Rectal smooth muscle tissue (tissue), 1 donor: ENCODE measurements around the gene MINAR2.

Source experiments
- H3K27ac ChIP-seq: one replicate; pipeline ENCODE4 v1.7.0; 2013; ENCODE audit warnings: low read depth, low read length, inconsistent platforms
- H3K27me3 ChIP-seq: one replicate; pipeline ENCODE4 v1.7.0; 2013; ENCODE audit warnings: low read length; ENCODE audit not compliant: control insufficient read depth, insufficient read depth
- H3K36me3 ChIP-seq: one replicate; pipeline ENCODE4 v1.7.0; 2013; ENCODE audit warnings: low read length; ENCODE audit not compliant: control insufficient read depth, insufficient read depth
- H3K4me1 ChIP-seq: one replicate; pipeline ENCODE4 v1.7.0; 2013; ENCODE audit warnings: low read length; ENCODE audit not compliant: control insufficient read depth, insufficient read depth
- H3K4me3 ChIP-seq: one replicate; pipeline ENCODE4 v1.7.0; 2013; ENCODE audit warnings: low read length
- H3K9ac ChIP-seq: one replicate; pipeline ENCODE4 v1.7.0; 2013; ENCODE audit warnings: low read length

Gene MINAR2, protein sequence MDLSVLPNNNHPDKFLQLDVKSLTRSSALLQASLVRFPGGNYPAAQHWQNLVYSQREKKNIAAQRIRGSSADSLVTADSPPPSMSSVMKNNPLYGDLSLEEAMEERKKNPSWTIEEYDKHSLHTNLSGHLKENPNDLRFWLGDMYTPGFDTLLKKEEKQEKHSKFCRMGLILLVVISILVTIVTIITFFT

DNA sequence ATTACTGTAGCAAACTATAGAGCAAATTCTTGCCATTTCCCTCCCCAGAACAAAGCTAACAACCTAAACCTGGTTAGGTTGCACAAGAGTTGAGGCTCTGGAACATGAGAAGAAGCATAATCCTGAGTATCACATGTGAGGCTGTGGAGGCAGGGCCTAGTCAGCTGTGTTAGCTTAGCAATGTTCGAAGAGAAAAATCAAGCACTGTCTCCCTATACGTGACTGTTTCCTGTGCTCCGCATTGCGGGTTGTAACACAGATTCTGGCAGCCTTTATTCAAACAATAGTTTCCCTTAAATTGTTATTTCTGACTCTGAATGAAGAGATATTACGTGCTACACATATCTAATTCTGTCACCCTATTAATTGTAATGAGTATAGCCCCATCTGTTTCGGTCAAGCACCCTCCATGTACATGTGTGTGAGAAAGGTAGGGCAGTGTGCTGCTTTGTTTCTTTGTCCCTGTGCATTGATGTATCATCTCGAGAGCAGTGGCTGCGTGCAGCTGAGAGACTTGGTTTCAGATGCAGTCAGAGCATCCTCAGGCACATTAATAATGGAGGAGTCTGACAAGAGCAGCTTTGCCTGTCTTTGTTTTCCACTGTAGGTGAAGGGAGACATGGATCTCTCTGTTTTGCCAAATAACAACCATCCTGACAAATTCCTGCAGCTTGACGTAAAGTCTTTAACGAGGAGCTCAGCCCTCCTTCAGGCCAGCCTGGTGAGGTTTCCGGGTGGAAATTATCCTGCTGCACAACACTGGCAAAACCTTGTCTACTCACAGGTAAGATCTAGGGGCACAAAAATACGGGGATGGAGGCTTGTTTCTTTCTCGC, at the start of gene MINAR2:
Gene MINAR2, plus strand, starts transcription at position 523 of the 836 bp plus-strand sequence. Its CDS starts 97 bp downstream, at position 620.
- no peaks in the 10 kb centered on the region for H3K4me1 ChIP-seq
- no peak within 1 kb of the TSS for H3K27ac ChIP-seq
- H3K36me3 ChIP-seq = no peaks in the 10 kb centered on the region
- no peak within 1 kb of the TSS for H3K4me3 ChIP-seq
- H3K27me3 ChIP-seq = no peaks in the 10 kb centered on the region
- H3K9ac ChIP-seq = no peak within 1 kb of the TSS

DNA sequence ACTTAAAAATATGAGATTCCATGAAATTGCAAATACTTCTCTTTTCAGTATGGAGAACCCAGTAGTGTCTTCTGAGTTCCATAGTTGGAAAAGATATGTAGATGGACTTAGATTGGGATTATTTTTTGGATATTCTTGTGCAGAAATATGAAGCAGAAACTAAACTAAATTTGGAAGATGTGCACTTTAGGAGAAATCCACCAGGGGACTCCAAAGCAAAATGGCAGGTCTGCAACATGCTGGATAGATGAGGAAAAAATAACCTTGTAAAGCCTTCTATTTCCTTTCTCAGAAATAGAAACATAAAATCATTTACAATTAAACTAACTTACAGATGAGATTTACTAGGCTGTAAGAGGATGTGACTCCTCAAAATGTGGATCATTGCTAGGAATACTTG, 49.2 kb upstream of the MINAR2 start:
- no peaks in the 10 kb centered on the region for H3K36me3 ChIP-seq
- no peak overlapping the region for H3K9ac ChIP-seq
- H3K4me3 ChIP-seq = no peak overlapping the region
- no peak overlapping the region for H3K27ac ChIP-seq
- H3K27me3 ChIP-seq = no peaks in the 10 kb centered on the region
- H3K4me1 ChIP-seq = no peaks in the 10 kb centered on the region

DNA sequence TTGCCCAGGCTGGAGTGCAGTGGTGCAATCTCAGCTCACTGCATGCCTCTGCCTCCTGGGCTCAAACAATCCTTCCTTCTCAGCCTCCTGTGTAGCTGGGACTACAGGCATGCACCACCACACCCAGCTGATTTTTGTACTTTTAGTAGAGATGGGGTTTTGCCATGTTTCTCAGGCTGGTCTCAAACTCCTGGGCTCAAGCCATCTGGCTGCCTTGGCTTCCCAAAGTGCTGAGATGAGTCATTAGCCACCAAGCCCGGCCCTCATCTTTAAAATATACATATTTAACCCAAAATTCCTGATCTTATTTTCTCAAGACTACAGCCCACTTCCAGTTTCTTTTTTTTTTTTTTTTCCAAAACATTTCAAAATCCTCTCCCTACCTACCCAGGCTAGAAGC, 31.7 kb upstream of the MINAR2 start:
- no peak overlapping the region for H3K9ac ChIP-seq
- no peak overlapping the region for H3K27ac ChIP-seq
- H3K27me3 ChIP-seq = no peaks in the 10 kb centered on the region
- no peak overlapping the region for H3K4me3 ChIP-seq
- H3K36me3 ChIP-seq = no peaks in the 10 kb centered on the region
- H3K4me1 ChIP-seq = peaks cover 2% of the 10 kb centered on the region

DNA sequence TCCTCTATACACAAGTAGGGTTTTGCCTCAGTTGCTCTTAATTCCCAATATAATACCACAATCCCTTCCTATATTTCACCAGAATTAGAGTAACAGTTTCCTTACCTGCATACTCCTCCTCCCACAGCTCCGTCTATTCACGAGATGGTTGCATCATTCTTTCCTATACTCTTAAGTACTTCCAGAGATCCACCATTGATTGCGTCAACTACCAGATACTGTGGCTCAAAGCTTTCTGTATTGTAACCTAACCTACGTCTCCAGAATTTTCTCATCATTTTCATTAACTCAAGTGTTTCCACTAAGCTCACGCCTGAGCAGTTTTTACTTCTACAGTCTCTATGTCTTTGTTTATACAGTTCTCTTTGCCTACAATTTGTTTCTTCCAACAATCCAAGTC, 31.2 kb upstream of the MINAR2 start:
- Histone ChIP-seq H3K27me3 (no peaks in the 10 kb centered on the region), H3K27ac (no peak overlapping the region), H3K9ac (no peak overlapping the region), H3K4me3 (no peak overlapping the region), H3K36me3 (no peaks in the 10 kb centered on the region), H3K4me1 (peaks cover 2% of the 10 kb centered on the region)

DNA sequence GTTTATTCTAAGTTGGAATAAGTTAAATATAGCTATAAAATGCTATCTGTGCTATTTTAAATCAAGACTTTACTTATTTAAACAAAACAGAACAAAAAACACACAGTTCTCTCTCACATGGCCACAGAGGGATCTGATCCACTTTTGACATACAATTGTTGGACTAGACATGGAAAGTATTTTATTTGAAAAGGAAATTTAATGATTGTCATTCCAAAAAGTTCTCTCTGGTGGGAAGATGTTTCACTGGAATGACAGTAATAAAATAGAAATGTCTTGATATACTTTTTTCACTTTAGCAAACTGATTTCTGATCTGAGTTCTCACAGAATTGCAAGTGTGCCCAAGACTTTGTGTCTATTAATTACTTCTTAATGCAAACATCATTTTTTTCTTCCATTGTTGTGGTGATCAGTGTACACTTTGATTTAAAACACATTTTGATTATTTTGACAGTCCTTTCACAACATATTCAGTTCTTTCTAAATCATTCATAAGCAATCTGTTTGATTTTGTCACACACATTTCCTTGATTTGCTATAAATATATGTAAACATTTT, 30.1 kb upstream of the MINAR2 start:
- H3K36me3 ChIP-seq = no peaks in the 10 kb centered on the region
- H3K27me3 ChIP-seq = no peaks in the 10 kb centered on the region
- H3K4me3 ChIP-seq = no peak overlapping the region
- peaks cover 2% of the 10 kb centered on the region for H3K4me1 ChIP-seq
- no peak overlapping the region for H3K27ac ChIP-seq
- no peak overlapping the region for H3K9ac ChIP-seq

DNA sequence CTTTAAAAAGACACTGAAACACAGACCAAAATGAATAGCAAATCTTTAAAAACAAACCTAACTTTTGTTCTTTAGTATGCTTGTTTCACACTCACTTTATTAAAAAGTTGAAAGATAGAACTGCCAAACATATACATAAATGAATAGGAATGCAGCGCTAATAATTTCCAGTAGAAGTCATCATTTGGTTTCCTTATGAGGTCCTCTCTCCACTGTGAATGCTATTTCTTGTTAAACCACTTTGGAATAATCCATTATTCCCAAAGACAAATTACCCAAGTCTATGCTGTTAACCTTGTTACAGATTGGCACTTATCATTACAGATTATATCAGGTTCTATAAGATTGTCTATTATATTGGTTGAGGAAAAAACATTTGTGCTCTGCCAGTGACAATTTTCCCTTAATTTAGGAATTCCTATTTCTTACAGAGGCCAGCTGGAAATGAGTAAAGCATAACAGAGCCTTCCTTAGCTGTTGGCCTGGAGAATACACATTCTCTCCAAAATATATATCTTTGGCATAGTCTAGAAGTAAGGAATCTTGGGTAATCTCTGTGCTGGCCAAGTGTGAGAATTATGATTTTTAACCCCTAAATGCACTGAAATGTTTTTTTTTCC, 29.3 kb upstream of the MINAR2 start:
- no peaks in the 10 kb centered on the region for H3K27me3 ChIP-seq

DNA sequence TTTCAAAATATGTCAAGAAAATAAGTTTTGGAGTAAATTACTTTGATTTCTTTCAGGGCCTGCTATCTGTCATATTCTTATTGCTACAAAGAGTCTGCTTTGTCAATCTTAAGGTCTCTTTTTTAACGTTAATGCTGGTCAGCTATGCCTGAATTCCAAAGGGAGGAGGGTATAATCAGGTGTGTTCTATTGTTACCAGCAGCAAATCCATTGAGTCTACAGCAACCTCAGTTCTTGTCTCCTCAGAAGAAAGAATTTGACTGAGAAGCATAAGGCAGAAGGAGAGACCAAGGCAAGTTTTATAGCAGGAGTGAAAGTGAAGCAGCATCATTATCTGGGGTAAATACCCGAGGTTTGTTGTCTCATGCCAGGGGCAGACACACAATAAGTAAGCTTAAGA, 23.7 kb upstream of the MINAR2 start:
- no peak overlapping the region for H3K9ac ChIP-seq
- H3K27ac ChIP-seq = no peak overlapping the region
- no peaks in the 10 kb centered on the region for H3K27me3 ChIP-seq
- H3K4me1 ChIP-seq = no peaks in the 10 kb centered on the region
- no peak overlapping the region for H3K4me3 ChIP-seq
- H3K36me3 ChIP-seq = no peaks in the 10 kb centered on the region

More for the DNA sequence above, 29.3 kb upstream of the MINAR2 start:
- no peak overlapping the region for H3K27ac ChIP-seq
- H3K4me1 ChIP-seq = peaks cover 2% of the 10 kb centered on the region
- H3K9ac ChIP-seq = no peak overlapping the region
- H3K36me3 ChIP-seq = no peaks in the 10 kb centered on the region
- H3K4me3 ChIP-seq = no peak overlapping the region

DNA sequence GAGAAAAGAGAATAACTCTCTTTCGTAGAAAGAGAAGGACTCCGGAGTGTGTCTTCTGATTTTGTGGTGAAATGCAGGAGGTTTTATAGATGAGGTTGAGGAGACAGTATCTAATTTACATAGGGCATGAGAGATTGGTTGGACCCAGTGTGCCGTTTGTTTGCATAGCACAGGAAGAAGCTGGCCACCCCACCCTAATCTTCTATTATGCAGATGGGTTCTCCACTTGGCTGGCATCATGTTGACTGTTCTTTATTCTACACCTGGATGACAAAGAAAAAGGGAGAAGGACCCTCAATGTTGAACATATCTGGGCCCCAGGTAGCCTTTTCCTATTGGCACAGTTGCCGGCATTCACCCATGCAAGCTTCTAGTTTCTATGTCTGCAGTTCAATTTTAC, 23.2 kb upstream of the MINAR2 start:
- no peak overlapping the region for H3K9ac ChIP-seq
- H3K27ac ChIP-seq = no peak overlapping the region
- no peaks in the 10 kb centered on the region for H3K36me3 ChIP-seq
- no peaks in the 10 kb centered on the region for H3K4me1 ChIP-seq
- no peaks in the 10 kb centered on the region for H3K27me3 ChIP-seq
- H3K4me3 ChIP-seq = no peak overlapping the region

DNA sequence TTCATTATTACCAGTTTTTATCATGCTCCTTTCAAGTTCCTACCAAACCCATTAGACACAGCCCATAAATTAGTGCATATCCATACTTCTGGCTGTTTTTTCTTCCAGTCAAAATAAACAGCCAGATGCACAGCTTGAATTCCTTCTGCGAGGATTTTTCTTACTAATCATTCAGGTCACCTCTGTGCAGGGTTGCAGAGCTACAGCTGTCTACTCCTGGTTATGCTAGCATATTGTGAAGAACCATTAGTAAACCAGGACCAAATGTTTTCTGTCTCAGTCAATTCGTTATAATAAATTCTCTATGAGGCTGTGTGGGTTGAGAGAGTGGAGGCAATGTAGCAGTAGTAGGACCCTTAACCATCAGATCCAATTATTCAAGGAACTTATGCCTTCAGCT, 8.1 kb upstream of the MINAR2 start:
- Histone ChIP-seq H3K27ac (no peak overlapping the region), H3K27me3 (no peaks in the 10 kb centered on the region), H3K4me1 (no peaks in the 10 kb centered on the region), H3K9ac (no peak overlapping the region), H3K4me3 (no peak overlapping the region), H3K36me3 (no peaks in the 10 kb centered on the region)

DNA sequence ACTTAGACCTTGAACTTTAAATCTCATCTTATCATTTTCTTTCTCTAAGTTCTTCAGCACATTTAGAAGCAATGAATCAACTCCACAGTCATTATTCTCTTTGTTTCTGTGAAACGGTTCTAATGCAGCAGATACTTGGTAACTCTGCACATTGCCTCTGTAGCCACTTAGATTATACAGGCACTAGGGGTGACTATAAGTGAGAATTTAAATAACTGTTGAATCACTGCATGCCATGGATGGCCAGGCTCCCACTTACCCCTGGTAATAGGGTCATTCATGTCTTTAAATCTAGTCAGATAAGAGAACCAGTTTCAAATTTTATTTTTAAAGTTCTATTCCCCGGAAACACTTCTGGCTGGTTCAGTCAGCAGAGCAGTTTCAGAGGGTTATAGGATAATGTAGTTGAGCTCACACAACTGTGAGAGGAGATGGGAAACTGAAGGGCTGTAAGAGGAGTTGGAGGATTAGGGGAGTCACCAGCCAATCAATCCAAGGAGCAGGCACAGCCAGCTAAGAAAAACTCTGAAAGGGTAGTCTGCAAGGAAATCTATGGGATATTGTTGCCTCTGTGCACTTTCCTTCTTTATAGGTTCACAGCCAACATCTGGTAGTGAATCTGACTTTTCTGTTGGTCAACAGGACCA, 4.2 kb upstream of the MINAR2 start:
- Histone ChIP-seq H3K9ac (no peak overlapping the region), H3K4me1 (no peaks in the 10 kb centered on the region), H3K27me3 (no peaks in the 10 kb centered on the region), H3K27ac (no peak overlapping the region), H3K36me3 (no peaks in the 10 kb centered on the region), H3K4me3 (no peak overlapping the region)

DNA sequence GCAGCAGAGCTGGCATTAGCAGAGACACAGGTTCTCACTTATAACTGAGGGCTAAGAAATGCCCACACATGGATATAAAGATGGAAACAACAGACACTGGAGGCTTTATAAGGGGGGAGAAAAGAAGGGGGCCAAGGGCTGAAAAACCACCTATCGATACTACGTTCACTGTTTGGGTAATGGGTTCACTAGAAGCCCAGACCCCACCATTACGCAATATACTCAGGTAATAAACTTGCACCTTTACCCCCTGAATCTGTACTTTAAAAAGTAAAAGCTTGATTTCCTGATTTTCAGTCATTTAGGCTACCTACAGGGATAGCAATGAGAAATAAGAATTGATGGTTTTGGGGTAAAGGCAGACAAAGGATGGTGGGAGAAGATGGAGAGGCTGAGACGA, 1.9 kb upstream of the MINAR2 start:
- no peak overlapping the region for H3K4me3 ChIP-seq
- H3K27me3 ChIP-seq = no peaks in the 10 kb centered on the region
- H3K36me3 ChIP-seq = no peaks in the 10 kb centered on the region
- H3K4me1 ChIP-seq = no peaks in the 10 kb centered on the region
- no peak overlapping the region for H3K27ac ChIP-seq
- no peak overlapping the region for H3K9ac ChIP-seq

DNA sequence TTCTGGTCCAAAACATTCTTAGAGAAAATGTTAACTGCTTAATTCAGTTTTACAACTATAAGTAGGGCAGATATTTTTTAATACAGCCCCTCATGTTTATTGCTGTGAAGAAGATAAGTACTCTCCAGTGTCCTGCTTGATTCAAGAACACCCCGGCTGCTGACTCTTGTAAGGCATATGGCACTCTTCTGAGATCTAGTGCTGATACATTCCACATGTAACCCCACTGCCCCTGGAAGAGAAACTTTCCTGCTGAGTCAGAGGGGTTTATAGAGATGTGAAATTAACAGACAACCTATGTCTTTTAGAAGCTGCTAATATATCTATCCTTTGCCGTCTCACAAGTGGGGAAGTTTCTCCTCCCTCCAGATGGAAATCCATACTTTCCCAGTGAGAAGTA, 1.0 kb upstream of the MINAR2 start:
- Histone ChIP-seq H3K4me3 (no peak overlapping the region), H3K36me3 (no peaks in the 10 kb centered on the region), H3K9ac (no peak overlapping the region), H3K27ac (no peak overlapping the region), H3K4me1 (no peaks in the 10 kb centered on the region), H3K27me3 (no peaks in the 10 kb centered on the region)
